GM12878 (cell line): ENCODE results near the gene C11orf16. TPM values are rescaled to one million over a fixed set of nuclear protein-coding genes. Genes with fewer than 3 reads are reported as not detected.

Experiments
- ATAC-seq: fragments of 200-7000 bp; cut with Tn5 transposase; 3 replicates; pipeline ENCODE4 v1.9.1; 2020; ENCODE audit warnings: mild to moderate bottlenecking, moderate library complexity
- BruUV-seq: library from RNA; stranded (reverse); fragments of 400-500 nt; replicated peaks from 2 replicates; lab custom pipeline; 2021; lab: Mats Ljungman, UMichigan
- CTCF ChIA-PET: fragments of 300-600 bp; sonication (Branson Sonifier 250); formaldehyde crosslinking; extraction: SDS; loops from one replicate; lab custom pipeline; 2021; ENCODE audit warnings: inconsistent platforms; lab: Yijun Ruan, JAX
- POLR2A ChIA-PET: fragments of 350-600 bp; formaldehyde crosslinking; extraction: SDS; loops from one replicate; lab custom pipeline; 2021; ENCODE audit warnings: inconsistent platforms; lab: Charles Lee
- RAD21 ChIA-PET: fragments of 300-600 bp; sonication (Branson Sonifier 250); formaldehyde crosslinking; loops from one replicate; lab custom pipeline; 2023; ENCODE audit warnings: antibody characterized with exemption; ENCODE audit not compliant: unreplicated experiment; lab: Charles Lee
- SMC1A ChIA-PET: fragments of 300-600 bp; sonication (Branson Sonifier 250); formaldehyde crosslinking; loops from one replicate; lab custom pipeline; 2023; ENCODE audit not compliant: unreplicated experiment, uncharacterized antibody; lab: Charles Lee
- DNase-seq: peaks from one replicate; pipeline ENCODE4 v3.0.0-alpha.2; 2011; ENCODE audit warnings: low read depth, low spot score
- FAIRE-seq: peaks from 3 replicates; lab custom pipeline; 2011; peaks lifted over from hg19 to GRCh38; lab: Jason Lieb, UNC
- H2AFZ ChIP-seq: 2 replicates; pipeline ENCODE4 v1.6.0; 2011; ENCODE audit warnings: low read depth, low read length, control low read depth; ENCODE audit not compliant: control insufficient read depth
- H3K27ac ChIP-seq: 2 replicates; pipeline ENCODE4 v1.5.1; 2011; ENCODE audit warnings: control low read depth; ENCODE audit not compliant: control insufficient read depth, insufficient read depth
- H3K27me3 ChIP-seq, 2 experiments: replicated peaks in 1 of 2; 2 replicates each; pipeline versions ENCODE4 v1.6.0 to v1.6.1; 2011; ENCODE audit warnings: low read length in 1 of 2; ENCODE audit not compliant: control insufficient read depth in 2 of 2, insufficient read depth in 2 of 2
- H3K36me3 ChIP-seq, 2 experiments: 2 replicates each; pipeline ENCODE4 v1.5.1; 2011; ENCODE audit warnings: low read length in 1 of 2; ENCODE audit not compliant: control insufficient read depth in 2 of 2, insufficient read depth in 2 of 2
- H3K4me1 ChIP-seq: 2 replicates; pipeline ENCODE4 v1.6.1; 2011; ENCODE audit warnings: mild to moderate bottlenecking, low read length, moderate library complexity, mixed read lengths; ENCODE audit not compliant: control insufficient read depth, insufficient read depth
- H3K4me2 ChIP-seq: 2 replicates; pipeline ENCODE4 v1.6.0; 2011; ENCODE audit warnings: control low read depth; ENCODE audit not compliant: control insufficient read depth, insufficient read depth
- H3K4me3 ChIP-seq: fragments of 200-600 bp; sonication (generic); 2 replicates; pipeline ENCODE4 v1.5.1; 2016
- H3K79me2 ChIP-seq: 2 replicates; pipeline ENCODE4 v1.6.0; 2011; ENCODE audit warnings: low read length; ENCODE audit not compliant: control insufficient read depth, insufficient read depth
- H3K9ac ChIP-seq: 2 replicates; pipeline ENCODE4 v1.8.0; 2011; ENCODE audit warnings: low read length, control low read depth, mixed read lengths; ENCODE audit not compliant: control insufficient read depth, insufficient read depth
- H3K9me3 ChIP-seq: replicated peaks from 3 replicates; pipeline ENCODE4 v1.5.1; 2011; ENCODE audit warnings: mild to moderate bottlenecking, low read length; ENCODE audit not compliant: control insufficient read depth, insufficient read depth
- H4K20me1 ChIP-seq: 2 replicates; pipeline ENCODE4 v1.6.0; 2011; ENCODE audit not compliant: control insufficient read depth, insufficient read depth
- GABPA ChIP-seq: IDR thresholded peaks from 2 replicates; pipeline ENCODE4 v1.6.1; 2014; ENCODE audit warnings: antibody characterized with exemption, low read depth, mild to moderate bottlenecking, inconsistent platforms
- IKZF1 ChIP-seq: fragments of 450-650 bp; conservative IDR thresholded peaks from 2 replicates; pipeline ENCODE4 v1.6.1; 2017; ENCODE audit warnings: antibody characterized with exemption, mild to moderate bottlenecking
- JUNB ChIP-seq: IDR thresholded peaks from 2 replicates; pipeline ENCODE4 v1.6.1; 2016; ENCODE audit warnings: antibody characterized with exemption, mild to moderate bottlenecking
- RFX5 ChIP-seq: IDR thresholded peaks from 2 replicates; pipeline ENCODE4 v1.6.1; 2011; ENCODE audit warnings: low read depth, low read length, improper control_type of control experiment
- SMC3 ChIP-seq: IDR thresholded peaks from 2 replicates; pipeline ENCODE4 v1.6.1; 2011; ENCODE audit warnings: low read length, improper control_type of control experiment, borderline replicate concordance
- SREBF2 ChIP-seq: IDR thresholded peaks from 2 replicates; pipeline ENCODE4 v1.6.1; 2012; ENCODE audit warnings: mild to moderate bottlenecking, low read length
- YBX1 ChIP-seq: fragments of 450-650 bp; IDR thresholded peaks from 2 replicates; pipeline ENCODE4 v1.6.1; 2016; ENCODE audit warnings: antibody characterized with exemption
- WGBS: methylation state at CpG from one replicate; pipeline ENCODE4 v1.1.6; 2016; ENCODE audit warnings: low lambda C conversion rate; ENCODE audit not compliant: insufficient replicate concordance, insufficient coverage; ENCODE audit errors: missing lambda C conversion rate; 5-methylcytosine and 5-hydroxymethylcytosine counted together
- in situ Hi-C: fragments of 300-500 bp; cut with MboI; formaldehyde crosslinking; loops from 9 replicates; pipeline ENCODE4 v1.14.3; 2018; ENCODE audit warnings: mixed read lengths
- intact Hi-C: fragments of 100-400 bp; cut with micrococcal nuclease; formaldehyde crosslinking; loops from one replicate; pipeline ENCODE4 v1.14.2; 2022; ENCODE audit not compliant: unreplicated experiment
- polyA plus RNA-seq, 11 experiments: library from polyadenylated mRNA; depleted of rRNA in 4 of 11; unstranded in 6 of 11; stranded (reverse) in 5 of 11; fragments of >200 nt; fragmentation: Nextera tagmentation in 4 of 11; fragmentation: Illumina TruSeq in 1 of 11; extraction: Ambion mirVana in 4 of 11; extraction: Trizol in 1 of 11; gene quantifications; 1 replicate in 1 of 11; 2 replicates in 10 of 11; pipeline versions ENCODE4 v1.2.1 to v1.2.3, GENCODE V29; 2011 to 2016; ENCODE audit warnings: inconsistent platforms in 2 of 11, missing spikeins in 2 of 11, low read depth in 1 of 11
- total RNA-seq, 4 experiments: library from RNA; depleted of rRNA in 3 of 4; stranded (reverse); fragments of >200 nt in 3 of 4; fragmentation: Illumina TruSeq in 1 of 4; extraction: Trizol in 1 of 4; gene quantifications; 2 replicates each; pipeline versions ENCODE4 v1.2.1 to v1.2.3, GENCODE V29; 2013 to 2021
- TF ChIP-seq, protein P1 (sequence below): fragments of 450-650 bp; formaldehyde crosslinking; IDR thresholded peaks from 2 replicates; pipeline ENCODE4 v1.5.0; 2022; ENCODE audit warnings: mild to moderate bottlenecking, missing genetic modification characterization

The C11orf16 gene
- total and polyA plus RNA-seq, 10 of the 15 experiments (the other 5 are each of a cell fraction or from before 2014, with no cell fraction given): 0.05 to 0.39 (median 0.32) TPM; not detected in 7

DNA sequence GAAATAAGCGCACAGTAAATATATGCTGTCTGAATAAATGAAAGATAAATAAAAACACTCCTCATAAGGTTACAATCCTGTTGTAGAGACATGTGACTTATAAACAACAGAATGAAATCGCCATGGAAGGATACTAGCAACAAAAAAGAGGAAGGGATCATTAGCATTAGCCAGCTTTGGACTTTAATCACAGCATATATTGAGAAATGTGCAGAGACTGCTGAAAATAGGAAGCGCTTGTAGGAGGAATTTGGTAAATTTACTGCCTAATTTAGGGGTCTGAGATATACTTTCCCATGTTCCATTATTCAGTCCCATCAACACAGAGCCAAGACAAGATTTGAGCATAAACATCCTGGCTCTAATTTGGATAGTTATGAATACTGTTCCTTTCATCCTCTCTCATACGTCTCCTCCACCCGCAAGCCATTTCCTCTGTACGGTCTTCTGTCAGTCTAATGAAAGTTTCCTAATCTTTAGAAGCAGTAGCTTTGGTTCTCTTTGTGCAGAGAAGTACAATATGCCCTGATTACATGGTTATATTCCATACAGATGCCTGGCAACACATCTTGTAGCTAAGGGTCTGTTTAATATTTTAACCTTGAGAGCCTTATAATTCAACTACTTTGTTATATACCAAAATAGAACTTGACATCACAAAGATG, 58.9 kb downstream of the C11orf16 start:
- Histone ChIP-seq H3K4me3 (no peak overlapping the region), H3K79me2 (no peaks in the 10 kb centered on the region), H3K4me2 (no peak overlapping the region), H3K36me3 (no peaks in the 10 kb centered on the region), H3K27ac (no peak overlapping the region), H4K20me1 (no peaks in the 10 kb centered on the region), H3K9ac (no peak overlapping the region), H2AFZ (no peak overlapping the region), H3K9me3 (no peaks in the 10 kb centered on the region), H3K4me1 (no peaks in the 10 kb centered on the region), H3K27me3 (peaks cover 3 to 8% of the 10 kb centered on the region in 2 experiments; a peak in 1 of 4 replicates)
- in situ Hi-C loops (no loop called here), intact Hi-C loops (no loop called here)
- ChIA-PET CTCF (interaction anchor here (0.5 to 2.0 kb wide), 2 partner anchors 11 to 829 kb away, joined by 3 to 6 read pairs; no protein-coding TSS in a partner anchor), RAD21 (interaction anchor here (0.9 to 1.0 kb wide), 2 partner anchors 38 to 86 kb away, joined by 3 to 5 read pairs; no protein-coding TSS in a partner anchor), POLR2A (interaction anchor here (1.2 kb wide), 1 partner anchor 9 kb away, joined by 4 read pairs; no protein-coding TSS in a partner anchor), SMC1A (interaction anchor here (1.8 kb wide), 1 partner anchor 9 kb away, joined by 7 read pairs; no protein-coding TSS in a partner anchor)
- no peak for FAIRE-seq
- ATAC-seq: no peak
- no peak for TF ChIP-seq RFX5
- TF ChIP-seq SMC3: no peak
- 37% methylated on average over 6 of the region's 6 CpGs for WGBS
- BruUV-seq: no TSS peak
- no peak for DNase-seq

DNA sequence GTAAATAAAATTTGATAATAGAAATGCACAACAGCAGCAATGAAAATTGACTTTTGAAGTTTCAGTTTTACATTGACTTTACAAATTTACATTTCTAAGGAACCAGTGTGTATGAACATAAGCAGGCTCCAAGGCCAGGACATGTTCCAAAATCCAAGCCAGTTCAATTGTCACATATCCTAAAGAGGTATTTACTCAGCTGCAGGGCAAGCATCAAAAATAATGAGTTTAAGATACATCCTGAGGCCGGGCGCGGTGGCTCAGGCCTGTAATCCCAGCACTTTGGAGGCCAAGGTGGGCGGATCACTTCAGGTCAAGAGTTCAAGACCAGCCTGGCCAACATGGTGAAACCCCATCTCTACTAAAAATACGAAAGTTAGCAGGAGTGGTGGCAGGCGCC, 60.8 kb downstream of the C11orf16 start:
- Histone ChIP-seq H3K79me2 (no peaks in the 10 kb centered on the region), H3K4me2 (no peak overlapping the region), H3K36me3 (no peaks in the 10 kb centered on the region), H3K4me1 (no peaks in the 10 kb centered on the region), H3K27me3 (peaks cover 3 to 8% of the 10 kb centered on the region in 2 experiments; a peak in 1 of 4 replicates), H4K20me1 (no peaks in the 10 kb centered on the region), H2AFZ (no peak overlapping the region), H3K4me3 (no peak overlapping the region), H3K9me3 (no peaks in the 10 kb centered on the region), H3K9ac (no peak overlapping the region), H3K27ac (no peak overlapping the region)
- ChIA-PET CTCF (no interaction called here), SMC1A (interaction anchor here (0.6 kb wide), 1 partner anchor 1386 kb away, joined by 3 read pairs; no protein-coding TSS in a partner anchor), POLR2A (no interaction called here), RAD21 (no interaction called here)
- TF ChIP-seq IKZF1: no peak
- TF ChIP-seq, protein P1, sequence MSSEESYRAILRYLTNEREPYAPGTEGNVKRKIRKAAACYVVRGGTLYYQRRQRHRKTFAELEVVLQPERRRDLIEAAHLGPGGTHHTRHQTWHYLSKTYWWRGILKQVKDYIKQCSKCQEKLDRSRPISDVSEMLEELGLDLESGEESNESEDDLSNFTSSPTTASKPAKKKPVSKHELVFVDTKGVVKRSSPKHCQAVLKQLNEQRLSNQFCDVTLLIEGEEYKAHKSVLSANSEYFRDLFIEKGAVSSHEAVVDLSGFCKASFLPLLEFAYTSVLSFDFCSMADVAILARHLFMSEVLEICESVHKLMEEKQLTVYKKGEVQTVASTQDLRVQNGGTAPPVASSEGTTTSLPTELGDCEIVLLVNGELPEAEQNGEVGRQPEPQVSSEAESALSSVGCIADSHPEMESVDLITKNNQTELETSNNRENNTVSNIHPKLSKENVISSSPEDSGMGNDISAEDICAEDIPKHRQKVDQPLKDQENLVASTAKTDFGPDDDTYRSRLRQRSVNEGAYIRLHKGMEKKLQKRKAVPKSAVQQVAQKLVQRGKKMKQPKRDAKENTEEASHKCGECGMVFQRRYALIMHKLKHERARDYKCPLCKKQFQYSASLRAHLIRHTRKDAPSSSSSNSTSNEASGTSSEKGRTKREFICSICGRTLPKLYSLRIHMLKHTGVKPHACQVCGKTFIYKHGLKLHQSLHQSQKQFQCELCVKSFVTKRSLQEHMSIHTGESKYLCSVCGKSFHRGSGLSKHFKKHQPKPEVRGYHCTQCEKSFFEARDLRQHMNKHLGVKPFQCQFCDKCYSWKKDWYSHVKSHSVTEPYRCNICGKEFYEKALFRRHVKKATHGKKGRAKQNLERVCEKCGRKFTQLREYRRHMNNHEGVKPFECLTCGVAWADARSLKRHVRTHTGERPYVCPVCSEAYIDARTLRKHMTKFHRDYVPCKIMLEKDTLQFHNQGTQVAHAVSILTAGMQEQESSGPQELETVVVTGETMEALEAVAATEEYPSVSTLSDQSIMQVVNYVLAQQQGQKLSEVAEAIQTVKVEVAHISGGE (CRISPR knock-in tag): no peak
- TF ChIP-seq SREBF2: no peak
- TF ChIP-seq JUNB: no peak
- TF ChIP-seq GABPA: no peak
- TF ChIP-seq YBX1: no peak
- DNase-seq (no peak), ATAC-seq (no peak), FAIRE-seq (no peak)
- intact Hi-C loops (no loop called here), in situ Hi-C loops (no loop called here)
- no TSS peak for BruUV-seq
- 90% methylated on average over 6 of the region's 6 CpGs for WGBS
